Neural progenitor cell (in vitro differentiated cells): Measurements from ENCODE around the gene TGFB1I1. TPM values are rescaled to one million over a fixed set of nuclear protein-coding genes. Genes with fewer than 3 reads are reported as not detected.
A peak's percentile ranks its signal among the peaks of the same experiment; 100 is the strongest.
"Not testable (repeated sequence)": the region's sequence is repeated elsewhere in the genome, so short reads cannot be mapped to it uniquely, and the experiment has no call there.

Experiments
- DNase-seq: peaks from one replicate; pipeline ENCODE4 v3.0.0-alpha.2; 2016; ENCODE audit warnings: low spot score
- H2AFZ ChIP-seq: fragments of 200-600 bp; sonication (generic); replicated peaks from 2 replicates; pipeline ENCODE4 v1.6.1; 2016; ENCODE audit warnings: antibody characterized with exemption
- H3F3A ChIP-seq: fragments of 200-600 bp; sonication (generic); 2 replicates; pipeline ENCODE4 v1.6.1; 2016; ENCODE audit warnings: antibody characterized with exemption, low read depth
- H3K27ac ChIP-seq: fragments of 200-600 bp; sonication (generic); 2 replicates; pipeline ENCODE4 v1.5.1; 2016; ENCODE audit warnings: mild to moderate bottlenecking
- H3K27me3 ChIP-seq: fragments of 200-600 bp; sonication (generic); 2 replicates; pipeline ENCODE4 v1.6.1; 2016; ENCODE audit warnings: mild to moderate bottlenecking, moderate library complexity
- H3K36me3 ChIP-seq: fragments of 200-600 bp; sonication (generic); 2 replicates; pipeline ENCODE4 v1.5.1; 2016
- H3K4me1 ChIP-seq: fragments of 200-600 bp; sonication (generic); 2 replicates; pipeline ENCODE4 v1.6.1; 2016; ENCODE audit warnings: mixed run types
- H3K4me2 ChIP-seq: fragments of 200-600 bp; sonication (generic); 2 replicates; pipeline ENCODE4 v1.6.1; 2016
- H3K4me3 ChIP-seq: fragments of 200-600 bp; sonication (generic); 2 replicates; pipeline ENCODE4 v1.5.1; 2016
- H3K79me2 ChIP-seq: fragments of 200-600 bp; sonication (generic); 2 replicates; pipeline ENCODE4 v1.6.1; 2016; ENCODE audit warnings: low read depth
- H3K9ac ChIP-seq: fragments of 200-600 bp; sonication (generic); 2 replicates; pipeline ENCODE4 v1.6.1; 2016
- H3K9me3 ChIP-seq: fragments of 200-600 bp; sonication (generic); 2 replicates; pipeline ENCODE4 v1.5.1; 2016; ENCODE audit warnings: low read depth
- H4K20me1 ChIP-seq: fragments of 200-600 bp; sonication (generic); 2 replicates; pipeline ENCODE4 v1.6.1; 2016; ENCODE audit warnings: low read depth
- H3K27ac Mint-ChIP-seq: 3 replicates; pipeline ENCODE4 v1.8.0; 2021; ENCODE audit warnings: mixed read lengths
- H3K27me3 Mint-ChIP-seq: 2 replicates; pipeline ENCODE4 v1.8.0; 2022; ENCODE audit warnings: low read depth, mild to moderate bottlenecking, inconsistent platforms, moderate library complexity, mixed read lengths; ENCODE audit not compliant: insufficient read depth
- H3K36me3 Mint-ChIP-seq: 3 replicates; pipeline ENCODE4 v1.8.0; 2021; ENCODE audit warnings: mixed read lengths
- H3K4me1 Mint-ChIP-seq: 3 replicates; pipeline ENCODE4 v1.8.0; 2021; ENCODE audit warnings: mixed read lengths
- H3K4me3 Mint-ChIP-seq: 3 replicates; pipeline ENCODE4 v1.8.0; 2021; ENCODE audit warnings: mild to moderate bottlenecking, moderate library complexity, mixed read lengths
- H3K9me3 Mint-ChIP-seq: 3 replicates; pipeline ENCODE4 v1.8.0; 2020; ENCODE audit warnings: mixed read lengths
- CTCF ChIP-seq: fragments of 200-600 bp; sonication (generic); IDR thresholded peaks from 2 replicates; pipeline ENCODE4 v1.5.1; 2017; ENCODE audit warnings: antibody characterized with exemption, mild to moderate bottlenecking
- EZH2 ChIP-seq: fragments of 200-600 bp; sonication (generic); IDR thresholded peaks from 2 replicates; pipeline ENCODE4 v1.6.1; 2017; ENCODE audit warnings: antibody characterized with exemption, mild to moderate bottlenecking, moderate library complexity
- EZH2phosphoT487 ChIP-seq: fragments of 200-600 bp; sonication (generic); IDR thresholded peaks from 2 replicates; pipeline ENCODE4 v1.6.1; 2017; ENCODE audit warnings: antibody characterized with exemption
- total RNA-seq: library from RNA; depleted of rRNA; stranded (reverse); fragments of >200 nt; gene quantifications from 2 replicates; pipeline ENCODE4 v1.2.3, GENCODE V29; 2015; ENCODE audit warnings: low replicate concordance

The TGFB1I1 gene
- total RNA-seq, 1 donor from 2014 or later = not detected

GRCh38 chr16:31435341-31436220 lies 36.4 kb upstream of the TGFB1I1 start:
- no peak for DNase-seq
- H4K20me1 ChIP-seq = no peaks in the 10 kb centered on the region
- H2AFZ ChIP-seq = no peak overlapping the region
- H3F3A ChIP-seq = no peaks in the 10 kb centered on the region
- Mint-ChIP-seq H3K27me3 (peaks cover 3% of the 10 kb centered on the region), H3K9me3 (no peaks in the 10 kb centered on the region), H3K36me3 (no peaks in the 10 kb centered on the region), H3K27ac (peak overlapping the region; percentile 74), H3K4me1 (peaks cover 6% of the 10 kb centered on the region), H3K4me3 (no peak overlapping the region)
- H3K9ac ChIP-seq = no peak overlapping the region
- H3K4me2 ChIP-seq = no peak overlapping the region
- no peak overlapping the region for H3K27ac ChIP-seq
- TF ChIP-seq EZH2 (no peak), CTCF (no peak), EZH2phosphoT487 (no peak)
- no peak overlapping the region for H3K4me3 ChIP-seq
- H3K4me1 ChIP-seq = no peaks in the 10 kb centered on the region
- no peaks in the 10 kb centered on the region for H3K27me3 ChIP-seq
- H3K9me3 ChIP-seq = no peaks in the 10 kb centered on the region
- no peaks in the 10 kb centered on the region for H3K79me2 ChIP-seq
- H3K36me3 ChIP-seq = no peaks in the 10 kb centered on the region

GRCh38 chr16:31436221-31437045 lies 35.5 kb upstream of the TGFB1I1 start:
- Histone ChIP-seq H3K4me2 (no peak overlapping the region), H3K27ac (no peak overlapping the region), H3K9ac (no peak overlapping the region), H4K20me1 (no peaks in the 10 kb centered on the region), H2AFZ (no peak overlapping the region), H3K9me3 (no peaks in the 10 kb centered on the region), H3F3A (no peaks in the 10 kb centered on the region), H3K79me2 (no peaks in the 10 kb centered on the region), H3K36me3 (no peaks in the 10 kb centered on the region), H3K4me1 (no peaks in the 10 kb centered on the region), H3K27me3 (no peaks in the 10 kb centered on the region), H3K4me3 (no peak overlapping the region)
- Mint-ChIP-seq H3K9me3 (no peaks in the 10 kb centered on the region), H3K27me3 (peaks cover 3% of the 10 kb centered on the region), H3K4me3 (no peak overlapping the region), H3K36me3 (no peaks in the 10 kb centered on the region), H3K27ac (no peak overlapping the region), H3K4me1 (peaks cover 3% of the 10 kb centered on the region)
- TF ChIP-seq EZH2phosphoT487 (no peak), EZH2 (no peak), CTCF (no peak)
- DNase-seq = no peak

GRCh38 chr16:31438414-31438813 lies 33.5 kb upstream of the TGFB1I1 start:
- Histone ChIP-seq H3K9ac (no peak overlapping the region), H3K27ac (no peak overlapping the region), H3K79me2 (no peaks in the 10 kb centered on the region), H3K4me1 (no peaks in the 10 kb centered on the region), H4K20me1 (no peaks in the 10 kb centered on the region), H3K36me3 (no peaks in the 10 kb centered on the region), H3K4me3 (no peak overlapping the region), H2AFZ (no peak overlapping the region), H3K27me3 (no peaks in the 10 kb centered on the region), H3K4me2 (no peak overlapping the region), H3F3A (peaks cover 6% of the 10 kb centered on the region), H3K9me3 (no peaks in the 10 kb centered on the region)
- Mint-ChIP-seq H3K36me3 (no peaks in the 10 kb centered on the region), H3K9me3 (no peaks in the 10 kb centered on the region), H3K27me3 (peaks cover 5% of the 10 kb centered on the region), H3K4me1 (peaks cover 5% of the 10 kb centered on the region), H3K27ac (no peak overlapping the region), H3K4me3 (no peak overlapping the region)
- TF ChIP-seq EZH2 (no peak), EZH2phosphoT487 (no peak), CTCF (no peak)
- DNase-seq = no peak

GRCh38 chr16:31439023-31439422 lies 32.9 kb upstream of the TGFB1I1 start:
- not testable (repeated sequence) for H3K79me2 ChIP-seq, H3F3A ChIP-seq, H3K4me3 ChIP-seq, H3K36me3 Mint-ChIP-seq, H3K36me3 ChIP-seq, H3K4me3 Mint-ChIP-seq, H3K27ac ChIP-seq, H4K20me1 ChIP-seq, DNase-seq, H3K9ac ChIP-seq, H3K9me3 ChIP-seq, H3K4me1 ChIP-seq, H2AFZ ChIP-seq, H3K4me1 Mint-ChIP-seq, H3K4me2 ChIP-seq, H3K27me3 Mint-ChIP-seq, H3K27ac Mint-ChIP-seq, H3K9me3 Mint-ChIP-seq, H3K27me3 ChIP-seq
